GM19324 (cell line): ENCODE results near the gene CROT.

Experiments used
- ATAC-seq: cut with Tn5 transposase; IDR thresholded peaks from one replicate; pipeline ENCODE4 v1.9.1; 2021; ENCODE audit warnings: mild to moderate bottlenecking, moderate library complexity; ENCODE audit not compliant: unreplicated experiment, low FRiP score

The CROT gene

GRCh38 chr7:87413951-87414793 lies 68.7 kb downstream of the CROT start:
- ATAC-seq = no peak

GRCh38 chr7:87414794-87415188 lies 69.3 kb downstream of the CROT start:
- no peak for ATAC-seq

- peak; percentile 70 for ATAC-seq
Observed at GRCh38 chr7:87416682-87417587, 71.5 kb downstream of the CROT start.

- ATAC-seq = no peak
Observed at GRCh38 chr7:87420173-87420572, 74.7 kb downstream of the CROT start.

- no peak for ATAC-seq
Observed at GRCh38 chr7:87424075-87424474, 78.6 kb downstream of the CROT start.

- ATAC-seq = peak; percentile 74
Observed at GRCh38 chr7:87426160-87426559, 80.7 kb downstream of the CROT start.

GRCh38 chr7:87427288-87427687 lies 81.8 kb downstream of the CROT start:
- ATAC-seq = no peak

- no peak for ATAC-seq
Observed at GRCh38 chr7:87432536-87432935, 87.1 kb downstream of the CROT start.

- no peak for ATAC-seq
Observed at GRCh38 chr7:87435546-87435945, 90.1 kb downstream of the CROT start.

- peak; percentile 90 for ATAC-seq
Observed at GRCh38 chr7:87445897-87446296, 100.4 kb downstream of the CROT start.

- ATAC-seq = no peak
Observed at GRCh38 chr7:87447116-87447635, 101.7 kb downstream of the CROT start.

- no peak for ATAC-seq
Observed at GRCh38 chr7:87448388-87448787, 102.9 kb downstream of the CROT start.
